Left kidney (tissue), 2 donors: ENCODE data around the gene ASTN2. TPM values are rescaled to one million over a fixed set of nuclear protein-coding genes. Genes with fewer than 3 reads are reported as not detected.

Source experiments
- DNase-seq: peaks from one replicate; pipeline ENCODE4 v3.0.0-alpha.2; 2013
- polyA plus RNA-seq: library from polyadenylated mRNA; unstranded; fragments of 120-200 nt; gene quantifications from one replicate; pipeline ENCODE4 v1.2.1, GENCODE V29; 2013; ENCODE audit not compliant: insufficient read length

ASTN2 gene
- polyA plus RNA-seq, 1 donor, result 17.2 TPM

- DNase-seq, result no peak
Observed at GRCh38 chr9:116736399-116737151, 678.3 kb downstream of the ASTN2 start.

- no peak for DNase-seq
Observed at GRCh38 chr9:116733010-116733641, 681.7 kb downstream of the ASTN2 start.

GRCh38 chr9:116726602-116727001 is 688.3 kb downstream of the ASTN2 start:
- DNase-seq, result no peak

- no peak for DNase-seq
Observed at GRCh38 chr9:116724123-116724522, 690.7 kb downstream of the ASTN2 start.

GRCh38 chr9:116721944-116722343 is 692.9 kb downstream of the ASTN2 start:
- no peak for DNase-seq

GRCh38 chr9:116721411-116721810 is 693.4 kb downstream of the ASTN2 start:
- no peak for DNase-seq

GRCh38 chr9:116720111-116720510 is 694.7 kb downstream of the ASTN2 start:
- no peak for DNase-seq

- no peak for DNase-seq
Observed at GRCh38 chr9:116718111-116718510, 696.7 kb downstream of the ASTN2 start.

- peak; percentile 28 for DNase-seq
Observed at GRCh38 chr9:116717150-116717549, 697.7 kb downstream of the ASTN2 start.

- no peak for DNase-seq
Observed at GRCh38 chr9:116716438-116716837, 698.4 kb downstream of the ASTN2 start.

- DNase-seq, result no peak
Observed at GRCh38 chr9:116715751-116716150, 699.1 kb downstream of the ASTN2 start.

GRCh38 chr9:116713271-116713670 is 701.6 kb downstream of the ASTN2 start:
- no peak for DNase-seq

GRCh38 chr9:116712781-116713180 is 702.1 kb downstream of the ASTN2 start:
- no peak for DNase-seq

GRCh38 chr9:116706310-116707290 is 708.3 kb downstream of the ASTN2 start:
- no peak for DNase-seq

GRCh38 chr9:116705531-116705930 is 709.3 kb downstream of the ASTN2 start:
- no peak for DNase-seq

- no peak for DNase-seq
Observed at GRCh38 chr9:116704470-116704869, 710.4 kb downstream of the ASTN2 start.

- no peak for DNase-seq
Observed at GRCh38 chr9:116703634-116704033, 711.2 kb downstream of the ASTN2 start.

GRCh38 chr9:116701940-116702642 is 712.8 kb downstream of the ASTN2 start:
- no peak for DNase-seq

- no peak for DNase-seq
Observed at GRCh38 chr9:116700882-116701865, 713.7 kb downstream of the ASTN2 start.

- DNase-seq, result no peak
Observed at GRCh38 chr9:116700279-116700678, 714.6 kb downstream of the ASTN2 start.

- no peak for DNase-seq
Observed at GRCh38 chr9:116697887-116698286, 717.0 kb downstream of the ASTN2 start.
